ENCODE data around the gene PTPRD.

DNA sequence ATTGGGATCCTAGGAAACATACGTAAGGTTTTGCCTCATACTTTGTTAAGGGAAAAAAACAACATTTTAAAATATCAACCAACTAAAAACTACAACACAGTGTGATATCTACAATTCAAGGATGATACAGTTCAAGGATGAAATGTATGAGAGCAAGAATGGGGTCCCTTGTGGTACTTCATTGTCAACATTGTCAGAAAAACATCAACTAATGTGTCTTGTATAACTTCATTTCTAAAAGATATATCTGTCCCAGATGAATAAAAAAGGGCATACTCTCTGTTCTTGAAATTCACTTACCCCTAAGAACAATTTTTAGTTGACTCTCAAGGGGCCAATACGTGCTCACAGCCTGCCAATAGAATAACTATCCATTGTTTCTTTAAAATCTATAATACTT is 1250.5 kb downstream of the PTPRD start:
- TF ChIP-seq, protein P1, sequence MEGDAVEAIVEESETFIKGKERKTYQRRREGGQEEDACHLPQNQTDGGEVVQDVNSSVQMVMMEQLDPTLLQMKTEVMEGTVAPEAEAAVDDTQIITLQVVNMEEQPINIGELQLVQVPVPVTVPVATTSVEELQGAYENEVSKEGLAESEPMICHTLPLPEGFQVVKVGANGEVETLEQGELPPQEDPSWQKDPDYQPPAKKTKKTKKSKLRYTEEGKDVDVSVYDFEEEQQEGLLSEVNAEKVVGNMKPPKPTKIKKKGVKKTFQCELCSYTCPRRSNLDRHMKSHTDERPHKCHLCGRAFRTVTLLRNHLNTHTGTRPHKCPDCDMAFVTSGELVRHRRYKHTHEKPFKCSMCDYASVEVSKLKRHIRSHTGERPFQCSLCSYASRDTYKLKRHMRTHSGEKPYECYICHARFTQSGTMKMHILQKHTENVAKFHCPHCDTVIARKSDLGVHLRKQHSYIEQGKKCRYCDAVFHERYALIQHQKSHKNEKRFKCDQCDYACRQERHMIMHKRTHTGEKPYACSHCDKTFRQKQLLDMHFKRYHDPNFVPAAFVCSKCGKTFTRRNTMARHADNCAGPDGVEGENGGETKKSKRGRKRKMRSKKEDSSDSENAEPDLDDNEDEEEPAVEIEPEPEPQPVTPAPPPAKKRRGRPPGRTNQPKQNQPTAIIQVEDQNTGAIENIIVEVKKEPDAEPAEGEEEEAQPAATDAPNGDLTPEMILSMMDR (IDR thresholded peaks at IDR 0.05 in 4 of 5, conservative IDR thresholded peaks at IDR 0.05 in 1 of 5), result no peak
- TF ChIP-seq POLR2A (IDR thresholded peaks at IDR 0.05), result no peak
